ENCODE measurements around the gene EDC3.

- TF ChIP-seq CTCF (IDR thresholded peaks at IDR 0.05; ENCODE audit: poor library complexity, severe bottlenecking) (no peak), REST (IDR thresholded peaks at IDR 0.05; ENCODE audit: borderline replicate concordance) (no peak), MXI1 (conservative IDR thresholded peaks at IDR 0.05; ENCODE audit: poor library complexity, severe bottlenecking) (no peak), EP300 (conservative IDR thresholded peaks at IDR 0.05; ENCODE audit: poor library complexity, severe bottlenecking) (no peak)
Observed at GRCh38 chr15:74626752-74627692, 68.8 kb downstream of the EDC3 start.

Measured in neural cell (in vitro differentiated cells).